ENCODE data around the gene UNC79.

DNA sequence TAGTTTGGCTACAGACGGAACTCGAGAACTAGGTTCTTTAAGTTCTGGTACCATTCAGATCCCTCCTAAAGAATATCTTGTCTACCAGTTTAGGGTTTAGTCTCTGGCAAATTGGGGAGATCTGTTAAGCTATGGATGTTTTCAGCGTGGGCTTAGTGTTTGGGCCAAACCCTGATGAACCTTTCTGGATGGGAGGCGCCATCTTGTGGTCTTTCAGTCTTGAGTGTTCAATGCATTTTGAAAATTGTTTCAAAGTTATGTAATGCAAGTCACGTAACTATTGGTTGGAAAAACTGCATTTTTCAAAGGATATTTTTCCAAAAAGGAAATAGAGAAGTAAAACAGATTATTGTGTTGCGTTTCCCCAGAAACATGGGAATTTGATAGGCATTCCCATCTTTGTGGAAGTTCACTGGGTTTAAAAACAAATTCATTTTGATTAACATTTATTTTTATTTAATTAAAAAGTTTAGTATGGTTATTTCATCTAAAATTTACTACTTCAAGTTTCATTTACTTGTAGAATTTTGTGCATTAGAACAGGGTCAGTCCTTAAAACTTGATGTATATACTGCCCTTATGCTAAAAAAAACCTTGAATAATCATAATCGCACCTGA is 188.5 kb downstream of the UNC79 start:
- TF ChIP-seq, protein P1, sequence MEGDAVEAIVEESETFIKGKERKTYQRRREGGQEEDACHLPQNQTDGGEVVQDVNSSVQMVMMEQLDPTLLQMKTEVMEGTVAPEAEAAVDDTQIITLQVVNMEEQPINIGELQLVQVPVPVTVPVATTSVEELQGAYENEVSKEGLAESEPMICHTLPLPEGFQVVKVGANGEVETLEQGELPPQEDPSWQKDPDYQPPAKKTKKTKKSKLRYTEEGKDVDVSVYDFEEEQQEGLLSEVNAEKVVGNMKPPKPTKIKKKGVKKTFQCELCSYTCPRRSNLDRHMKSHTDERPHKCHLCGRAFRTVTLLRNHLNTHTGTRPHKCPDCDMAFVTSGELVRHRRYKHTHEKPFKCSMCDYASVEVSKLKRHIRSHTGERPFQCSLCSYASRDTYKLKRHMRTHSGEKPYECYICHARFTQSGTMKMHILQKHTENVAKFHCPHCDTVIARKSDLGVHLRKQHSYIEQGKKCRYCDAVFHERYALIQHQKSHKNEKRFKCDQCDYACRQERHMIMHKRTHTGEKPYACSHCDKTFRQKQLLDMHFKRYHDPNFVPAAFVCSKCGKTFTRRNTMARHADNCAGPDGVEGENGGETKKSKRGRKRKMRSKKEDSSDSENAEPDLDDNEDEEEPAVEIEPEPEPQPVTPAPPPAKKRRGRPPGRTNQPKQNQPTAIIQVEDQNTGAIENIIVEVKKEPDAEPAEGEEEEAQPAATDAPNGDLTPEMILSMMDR (conservative IDR thresholded peaks at IDR 0.05): peak; percentile 69
- no peak for TF ChIP-seq EZH2 (IDR thresholded peaks at IDR 0.05; ENCODE audit: low read depth)

All from PC-9 (cell line).